B cell (primary cell): ENCODE measurements around the gene C2orf92.

Source experiments
- CTCF ChIP-seq: fragments of 200-600 bp; IDR thresholded peaks from one replicate; pipeline ENCODE4 v1.8.0; 2022; ENCODE audit warnings: antibody characterized with exemption, mild to moderate bottlenecking
- EZH2 ChIP-seq: IDR thresholded peaks from 2 replicates; pipeline ENCODE4 v1.6.1; 2012; ENCODE audit warnings: borderline replicate concordance, low read depth, mild to moderate bottlenecking, moderate library complexity, low read length; ENCODE audit not compliant: insufficient read depth, poor library complexity, severe bottlenecking

GRCh38 chr2:97663962-97664635, 5.4 kb upstream of the C2orf92 start, which contains the start of gene ACTR1B:
- TF ChIP-seq CTCF (peak; percentile 72), EZH2 (no peak)
